HepG2 (cell line): Measurements from ENCODE around the gene CTNNA1. TPM values are rescaled to one million over a fixed set of nuclear protein-coding genes. Genes with fewer than 3 reads are reported as not detected.

Experiments used
- ATAC-seq: fragments of 200-7000 bp; cut with Tn5 transposase; 3 replicates; pipeline ENCODE4 v1.9.1; 2020; ENCODE audit warnings: mild to moderate bottlenecking, moderate library complexity
- BruUV-seq: library from RNA; stranded (reverse); fragments of 400-500 nt; replicated peaks from 2 replicates; lab custom pipeline; 2021; lab: Mats Ljungman, UMichigan
- CTCF ChIA-PET: fragments of 300-600 bp; formaldehyde crosslinking; extraction: SDS; loops from one replicate; lab custom pipeline; 2021; ENCODE audit warnings: low total read pairs, inconsistent platforms, low intra/inter-chr PET ratio; lab: Yijun Ruan, JAX
- POLR2A ChIA-PET: fragments of 350-600 bp; sonication (Branson Sonifier 250); formaldehyde crosslinking; loops from one replicate; lab custom pipeline; 2020; ENCODE audit warnings: antibody characterized with exemption, inconsistent platforms; lab: Yijun Ruan, JAX
- DNase-seq: peaks from one replicate; pipeline ENCODE4 v3.0.0-alpha.2; 2015; ENCODE audit warnings: low spot score
- FAIRE-seq: peaks from 3 replicates; lab custom pipeline; 2011; peaks lifted over from hg19 to GRCh38; lab: Jason Lieb, UNC
- H2AFZ ChIP-seq: one replicate; pipeline ENCODE4 v1.6.1; 2011; ENCODE audit warnings: low read length, inconsistent platforms
- H3K27ac ChIP-seq: fragments of 300-600 bp; 3 replicates; pipeline ENCODE4 v1.8.0; 2011; ENCODE audit warnings: mixed run types, mild to moderate bottlenecking, mixed read lengths, low read length, inconsistent platforms; ENCODE audit not compliant: insufficient read depth; ENCODE audit errors: extremely low read length
- H3K27me3 ChIP-seq, 2 experiments: fragments of 200-600 bp in 1 of 2; 2 replicates in 1 of 2; 3 replicates in 1 of 2; pipeline versions ENCODE4 v1.6.0 to v1.8.0; 2011; ENCODE audit warnings: low read length in 2 of 2, mild to moderate bottlenecking in 2 of 2, moderate library complexity in 2 of 2, inconsistent platforms in 1 of 2; ENCODE audit not compliant: insufficient read depth in 2 of 2, control insufficient read depth in 1 of 2
- H3K36me3 ChIP-seq, 2 experiments: fragments of 200-600 bp in 1 of 2; replicated peaks in 1 of 2; 2 replicates in 1 of 2; 3 replicates in 1 of 2; pipeline versions ENCODE4 v1.5.1 to v1.8.0; 2011; ENCODE audit warnings: low read length in 2 of 2, inconsistent platforms in 1 of 2; ENCODE audit not compliant: insufficient read depth in 2 of 2, control insufficient read depth in 1 of 2
- H3K4me1 ChIP-seq: 2 replicates; pipeline ENCODE4 v1.5.1; 2012; ENCODE audit warnings: low read length, inconsistent platforms; ENCODE audit not compliant: insufficient read depth
- H3K4me2 ChIP-seq: 2 replicates; pipeline ENCODE4 v1.6.0; 2011; ENCODE audit warnings: low read depth, low read length, inconsistent platforms
- H3K4me3 ChIP-seq, 3 experiments: fragments of 200-600 bp in 1 of 3; sonication (generic), shearing (Covaris generic) in 1 of 3; replicated peaks in 1 of 3; 2 replicates each; pipeline ENCODE4 v1.5.1; 2011 to 2016; ENCODE audit warnings: low read length in 3 of 3, inconsistent platforms in 2 of 3, low read depth in 2 of 3, mild to moderate bottlenecking in 2 of 3, control low read depth in 1 of 3, mixed read lengths in 1 of 3; ENCODE audit not compliant: insufficient read depth in 1 of 3
- H3K79me2 ChIP-seq: one replicate; pipeline ENCODE4 v1.6.1; 2011; ENCODE audit warnings: low read length, inconsistent platforms; ENCODE audit not compliant: insufficient read depth
- H3K9ac ChIP-seq: 2 replicates; pipeline ENCODE4 v1.6.0; 2011; ENCODE audit warnings: mild to moderate bottlenecking, low read depth, low read length, inconsistent platforms; ENCODE audit not compliant: insufficient read depth
- H3K9me3 ChIP-seq: 2 replicates; pipeline ENCODE4 v1.5.1; 2012; ENCODE audit warnings: mild to moderate bottlenecking, low read length
- H4K20me1 ChIP-seq: 2 replicates; pipeline ENCODE4 v1.6.0; 2011; ENCODE audit warnings: inconsistent platforms, mild to moderate bottlenecking, low read length, moderate library complexity; ENCODE audit not compliant: insufficient read depth
- ADNP ChIP-seq: sonication (generic); formaldehyde crosslinking; IDR thresholded peaks from 2 replicates; pipeline ENCODE4 v1.4.0; 2020; ENCODE audit warnings: missing genetic modification reagents
- AGO2 ChIP-seq: fragments of 200-400 bp; formaldehyde crosslinking; optimal IDR thresholded peaks from 2 replicates; pipeline ENCODE3; 2017; ENCODE audit warnings: mild to moderate bottlenecking, low read depth, low read length, moderate library complexity
- BCLAF1 ChIP-seq: fragments of 450-650 bp; IDR thresholded peaks from 2 replicates; pipeline ENCODE4 v1.6.1; 2017; ENCODE audit warnings: mild to moderate bottlenecking
- RARA ChIP-seq: IDR thresholded peaks from 2 replicates; pipeline ENCODE4 v1.6.1; 2016; ENCODE audit warnings: missing genetic modification reagents, missing compliant biosample characterization
- ZNF382 ChIP-seq: sonication (generic); formaldehyde crosslinking; IDR thresholded peaks from 2 replicates; pipeline ENCODE4 v1.5.0; 2020; ENCODE audit warnings: missing genetic modification reagents, mild to moderate bottlenecking, borderline replicate concordance
- ZNF576 ChIP-seq: sonication (generic); formaldehyde crosslinking; IDR thresholded peaks from 2 replicates; pipeline ENCODE4 v1.4.0; 2020; ENCODE audit warnings: mild to moderate bottlenecking, missing genetic modification reagents
- ZNF615 ChIP-seq: sonication (generic); formaldehyde crosslinking; IDR thresholded peaks from 2 replicates; pipeline ENCODE4 v1.5.0; 2020; ENCODE audit warnings: mild to moderate bottlenecking, missing genetic modification reagents, borderline replicate concordance
- WGBS: methylation state at CpG from one replicate; pipeline ENCODE4 v1.1.6; 2017; ENCODE audit warnings: low lambda C conversion rate; 5-methylcytosine and 5-hydroxymethylcytosine counted together
- in situ Hi-C: cut with HindIII; loops from 2 replicates; pipeline ENCODE4 v1.10.0; 2017; ENCODE audit warnings: low pct_unique_long_range_greater_than_20kb; ENCODE audit not compliant: extremely low pct_ligation_motif_present
- intact Hi-C: fragments of 100-400 bp; cut with micrococcal nuclease; formaldehyde crosslinking; loops from one replicate; pipeline ENCODE4 v1.10.0; 2022; ENCODE audit not compliant: unreplicated experiment
- polyA plus RNA-seq, 8 experiments: library from polyadenylated mRNA; depleted of rRNA in 3 of 8; stranded (reverse) in 7 of 8; unstranded in 1 of 8; fragments of >200 nt; fragmentation: Illumina TruSeq in 4 of 8; extraction: Trizol in 4 of 8; gene quantifications; 2 replicates each; pipeline versions ENCODE4 v1.2.1 to v1.2.3, GENCODE V29; 2011 to 2016; ENCODE audit warnings: low read depth in 4 of 8, missing spikeins in 1 of 8, mixed read lengths in 1 of 8; ENCODE audit not compliant: insufficient read depth in 1 of 8
- total RNA-seq, 5 experiments: library from RNA; depleted of rRNA; stranded (reverse); fragments of >200 nt; fragmentation: Illumina TruSeq; extraction: Trizol; gene quantifications; 2 replicates each; pipeline ENCODE4 v1.2.3, GENCODE V29; 2016; ENCODE audit warnings: low read depth in 1 of 5

CTNNA1 gene
- total and polyA plus RNA-seq, 2 of the 13 experiments (the other 11 are each of a cell fraction or from before 2014, with no cell fraction given), result 66.8 to 162 TPM

GRCh38 chr5:138942861-138943260 lies 189.6 kb downstream of the CTNNA1 start:
- TF ChIP-seq AGO2 (peak; percentile 26), RARA (CRISPR knock-in tag) (no peak), BCLAF1 (no peak), ZNF576 (CRISPR knock-in tag) (no peak), ZNF382 (CRISPR knock-in tag) (no peak), ZNF615 (CRISPR knock-in tag) (no peak), ADNP (CRISPR knock-in tag) (no peak)
- CTCF ChIA-PET, result no interaction called here
- no peak for DNase-seq

More at GRCh38 chr5:138942861-138943260, 189.6 kb downstream of the CTNNA1 start:
- no TSS peak for BruUV-seq
- no peak for FAIRE-seq
- peaks cover 0 to 2% of the 10 kb centered on the region in 2 experiments; a peak in 2 of 5 replicates for H3K36me3 ChIP-seq
- POLR2A ChIA-PET, result no interaction called here
- no peak overlapping the region for H2AFZ ChIP-seq
- H3K4me1 ChIP-seq, result no peaks in the 10 kb centered on the region
- H3K4me2 ChIP-seq, result no peak overlapping the region
- no peak for ATAC-seq
- in situ Hi-C loops, result no loop called here
- H3K27ac ChIP-seq, result no peak overlapping the region
- H4K20me1 ChIP-seq, result no peaks in the 10 kb centered on the region
- H3K4me3 ChIP-seq, result no peak overlapping the region
- H3K27me3 ChIP-seq, result no peaks in the 10 kb centered on the region
- WGBS, result 96% methylated on average over 3 of the region's 3 CpGs
- no peaks in the 10 kb centered on the region for H3K79me2 ChIP-seq
- H3K9me3 ChIP-seq, result no peaks in the 10 kb centered on the region
- intact Hi-C loops, result no loop called here
- no peak overlapping the region for H3K9ac ChIP-seq
